ENCODE measurements around the gene PAQR9.

PAQR9 gene

GRCh38 chr3:142926368-142926944, 37.0 kb downstream of the PAQR9 start:
- H3F3A ChIP-seq (ENCODE audit: insufficient read depth, low read length), result no peaks in the 10 kb centered on the region

GRCh38 chr3:142925140-142925539, 38.3 kb downstream of the PAQR9 start:
- Histone ChIP-seq H4K20me1 (ENCODE audit: insufficient read depth, low read length) (no peaks in the 10 kb centered on the region), H3K4me2 (ENCODE audit: low read length) (no peak overlapping the region), H3K4me1 (ENCODE audit: insufficient read depth, low read length, severe bottlenecking) (no peaks in the 10 kb centered on the region), H3K9ac (ENCODE audit: low read length) (no peak overlapping the region), H3F3A (ENCODE audit: insufficient read depth, low read length) (no peaks in the 10 kb centered on the region), H3K27ac (ENCODE audit: low read depth, low read length, poor library complexity, severe bottlenecking) (no peak overlapping the region), H3K27me3 (ENCODE audit: insufficient read depth, low read length) (no peaks in the 10 kb centered on the region), H3K4me3 (ENCODE audit: low read depth, low read length, poor library complexity, severe bottlenecking) (no peak overlapping the region), H3K36me3 (ENCODE audit: insufficient read depth, low read length) (no peaks in the 10 kb centered on the region), H3K9me2 (ENCODE audit: low read depth, low read length) (no peaks in the 10 kb centered on the region), H3K9me3 (ENCODE audit: low read length) (no peaks in the 10 kb centered on the region), H2AFZ (ENCODE audit: low read length) (no peak overlapping the region), H3K79me2 (ENCODE audit: insufficient read depth, low read length) (no peaks in the 10 kb centered on the region)
- TF ChIP-seq EZH2 (IDR thresholded peaks at IDR 0.05; ENCODE audit: borderline replicate concordance, low read length), result no peak
- TF ChIP-seq CTCF (IDR thresholded peaks at IDR 0.05; ENCODE audit: low read length), result no peak

More at GRCh38 chr3:142926368-142926944, 37.0 kb downstream of the PAQR9 start:
- Histone ChIP-seq H3K4me3 (ENCODE audit: low read depth, low read length, poor library complexity, severe bottlenecking) (no peak overlapping the region), H3K9ac (ENCODE audit: low read length) (no peak overlapping the region), H3K79me2 (ENCODE audit: insufficient read depth, low read length) (no peaks in the 10 kb centered on the region), H3K27me3 (ENCODE audit: insufficient read depth, low read length) (no peaks in the 10 kb centered on the region), H3K4me1 (ENCODE audit: insufficient read depth, low read length, severe bottlenecking) (no peaks in the 10 kb centered on the region), H3K4me2 (ENCODE audit: low read length) (no peak overlapping the region), H4K20me1 (ENCODE audit: insufficient read depth, low read length) (no peaks in the 10 kb centered on the region), H3K27ac (ENCODE audit: low read depth, low read length, poor library complexity, severe bottlenecking) (no peak overlapping the region), H3K9me3 (ENCODE audit: low read length) (no peaks in the 10 kb centered on the region), H3K36me3 (ENCODE audit: insufficient read depth, low read length) (no peaks in the 10 kb centered on the region), H2AFZ (ENCODE audit: low read length) (no peak overlapping the region), H3K9me2 (ENCODE audit: low read depth, low read length) (no peaks in the 10 kb centered on the region)
- TF ChIP-seq EZH2 (IDR thresholded peaks at IDR 0.05; ENCODE audit: borderline replicate concordance, low read length) (no peak), CTCF (IDR thresholded peaks at IDR 0.05; ENCODE audit: low read length) (no peak)

- H3K9ac ChIP-seq (ENCODE audit: low read length), result no peak overlapping the region
- H3K36me3 ChIP-seq (ENCODE audit: insufficient read depth, low read length), result no peaks in the 10 kb centered on the region
- H3K9me3 ChIP-seq (ENCODE audit: low read length), result no peaks in the 10 kb centered on the region
- no peak for TF ChIP-seq CTCF (IDR thresholded peaks at IDR 0.05; ENCODE audit: low read length)
- no peak for TF ChIP-seq EZH2 (IDR thresholded peaks at IDR 0.05; ENCODE audit: borderline replicate concordance, low read length)
- no peak overlapping the region for H3K4me2 ChIP-seq (ENCODE audit: low read length)
- H3K79me2 ChIP-seq (ENCODE audit: insufficient read depth, low read length), result no peaks in the 10 kb centered on the region
- H4K20me1 ChIP-seq (ENCODE audit: insufficient read depth, low read length), result no peaks in the 10 kb centered on the region
- H3F3A ChIP-seq (ENCODE audit: insufficient read depth, low read length), result no peaks in the 10 kb centered on the region
- no peak overlapping the region for H2AFZ ChIP-seq (ENCODE audit: low read length)
- no peak overlapping the region for H3K4me3 ChIP-seq (ENCODE audit: low read depth, low read length, poor library complexity, severe bottlenecking)
- no peaks in the 10 kb centered on the region for H3K27me3 ChIP-seq (ENCODE audit: insufficient read depth, low read length)
- no peak overlapping the region for H3K27ac ChIP-seq (ENCODE audit: low read depth, low read length, poor library complexity, severe bottlenecking)
- no peaks in the 10 kb centered on the region for H3K4me1 ChIP-seq (ENCODE audit: insufficient read depth, low read length, severe bottlenecking)
- H3K9me2 ChIP-seq (ENCODE audit: low read depth, low read length), result no peaks in the 10 kb centered on the region
These were observed 39.8 kb downstream of the PAQR9 start for GRCh38 chr3:142923694-142924093.
